Brain microvascular endothelial cell (primary cell): ENCODE results near the gene STK16.

Experiments
- DNase-seq: peaks from one replicate; pipeline ENCODE4 v3.0.0-alpha.2; 2020
- H3K27ac ChIP-seq: fragments of 250-450 bp; sonication (Bioruptor Pico); 2 replicates; pipeline ENCODE4 v1.5.1; 2020; ENCODE audit warnings: mild to moderate bottlenecking, moderate library complexity
- H3K27me3 ChIP-seq: fragments of 250-450 bp; sonication (Bioruptor Pico); replicated peaks from 2 replicates; pipeline ENCODE4 v1.5.1; 2020; ENCODE audit warnings: mild to moderate bottlenecking
- H3K36me3 ChIP-seq: fragments of 250-450 bp; sonication (Bioruptor Pico); replicated peaks from 2 replicates; pipeline ENCODE4 v1.5.1; 2020; ENCODE audit warnings: mild to moderate bottlenecking
- H3K4me3 ChIP-seq: 2 replicates; pipeline ENCODE4 v1.5.1; 2011; ENCODE audit warnings: low read depth, mild to moderate bottlenecking, control low read depth, low read length, moderate library complexity
- CTCF ChIP-seq: IDR thresholded peaks from 2 replicates; pipeline ENCODE4 v1.5.1; 2011; ENCODE audit warnings: low read depth, mild to moderate bottlenecking, moderate library complexity, low read length, control low read depth, inconsistent platforms; ENCODE audit errors: missing control alignments
- in situ Hi-C: cut with HindIII; loops from 2 replicates; pipeline ENCODE4 v1.10.0; 2017; ENCODE audit warnings: low sequenced_read_pairs, low pct_ligation_motif_present

The STK16 gene

GRCh38 chr2:219207884-219208740 lies 37.2 kb upstream of the STK16 start:
- H3K4me3 ChIP-seq, result no peak overlapping the region
- H3K36me3 ChIP-seq, result peaks cover 9% of the 10 kb centered on the region
- H3K27ac ChIP-seq, result no peak overlapping the region
- peak; percentile 8 for DNase-seq
- no peaks in the 10 kb centered on the region for H3K27me3 ChIP-seq
- TF ChIP-seq CTCF, result no peak
- in situ Hi-C loops, result no loop called here

DNA sequence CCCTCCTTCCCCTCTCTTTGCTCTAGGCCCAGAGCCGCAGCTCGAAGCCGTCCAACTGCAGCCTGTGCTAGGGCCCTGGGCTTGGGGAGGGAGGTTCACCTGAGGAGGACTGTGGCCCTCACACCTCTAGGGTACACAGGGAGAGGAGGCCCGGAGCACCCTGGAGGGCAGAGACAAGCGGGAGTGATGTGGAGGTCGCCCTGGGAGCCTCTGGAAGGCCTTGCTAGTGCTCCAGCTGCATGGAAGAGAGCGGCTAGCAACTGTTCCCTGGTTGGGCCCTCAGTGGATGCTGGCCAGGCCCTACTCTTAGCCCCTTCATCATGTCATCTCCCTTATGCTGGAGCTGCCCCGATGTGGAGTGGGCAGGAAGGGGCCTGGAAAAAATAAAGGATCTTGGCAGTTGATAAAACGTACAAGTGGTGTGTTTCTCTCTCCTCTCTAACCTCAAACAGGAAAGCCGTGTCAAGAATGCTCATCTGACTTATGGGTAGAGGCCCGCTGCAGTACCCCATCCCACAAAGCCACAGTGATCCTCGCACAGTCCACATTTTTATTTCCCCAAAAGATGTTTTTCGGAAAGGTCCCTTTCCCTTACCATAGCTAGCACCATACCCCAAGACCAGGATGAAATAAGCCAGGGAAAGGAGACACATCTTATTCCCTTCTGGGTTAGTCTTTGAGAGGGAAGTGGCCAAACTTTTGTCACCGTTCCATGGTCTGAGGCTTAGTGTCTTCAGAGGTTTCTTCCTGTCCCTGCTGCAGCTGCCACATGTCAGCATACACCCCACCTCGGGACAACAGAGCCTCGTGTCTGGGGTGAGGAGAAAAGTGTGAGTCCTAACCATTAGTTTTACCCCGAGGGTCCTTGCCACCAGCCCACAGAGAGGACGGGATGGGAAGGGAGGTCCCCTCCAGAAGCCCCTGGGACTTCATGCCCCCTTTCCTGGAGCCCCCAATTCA lies 35.8 kb upstream of the STK16 start:
- Histone ChIP-seq H3K36me3 (peaks cover 9% of the 10 kb centered on the region), H3K27me3 (no peaks in the 10 kb centered on the region), H3K27ac (no peak overlapping the region), H3K4me3 (no peak overlapping the region)
- in situ Hi-C loops, result no loop called here
- no peak for TF ChIP-seq CTCF
- no peak for DNase-seq

- in situ Hi-C loops, result no loop called here
- no peak for TF ChIP-seq CTCF
- no peak overlapping the region for H3K27ac ChIP-seq
- H3K36me3 ChIP-seq, result peaks cover 9% of the 10 kb centered on the region
- H3K27me3 ChIP-seq, result no peaks in the 10 kb centered on the region
- no peak overlapping the region for H3K4me3 ChIP-seq
- DNase-seq, result no peak
Measured at GRCh38 chr2:219210196-219210885, 34.9 kb upstream of the STK16 start.

- TF ChIP-seq CTCF, result no peak
- no peak for DNase-seq
- Histone ChIP-seq H3K4me3 (no peak overlapping the region), H3K36me3 (peaks cover 9% of the 10 kb centered on the region), H3K27ac (no peak overlapping the region), H3K27me3 (no peaks in the 10 kb centered on the region)
- in situ Hi-C loops, result no loop called here
Measured at GRCh38 chr2:219210886-219211362, 34.4 kb upstream of the STK16 start.

GRCh38 chr2:219213026-219213415 lies 32.3 kb upstream of the STK16 start:
- no peak for DNase-seq
- H3K4me3 ChIP-seq, result no peak overlapping the region
- no peak overlapping the region for H3K27ac ChIP-seq
- no peaks in the 10 kb centered on the region for H3K27me3 ChIP-seq
- in situ Hi-C loops, result no loop called here
- TF ChIP-seq CTCF, result no peak
- H3K36me3 ChIP-seq, result peaks cover 9% of the 10 kb centered on the region
